ENCODE data around the gene ZFYVE28. TPM values are rescaled to one million over a fixed set of nuclear protein-coding genes. Genes with fewer than 3 reads are reported as not detected.

ZFYVE28 gene
- total and polyA plus RNA-seq, 2 of the 8 experiments (the other 6 are each of a cell fraction or from before 2014, with no cell fraction given) = 1.7 to 4.9 TPM

GRCh38 chr4:2443956-2444740 is 25.7 kb upstream of the ZFYVE28 start:
- no peak overlapping the region for H4K8ac ChIP-seq (ENCODE audit: extremely low read depth, insufficient read depth, low read length)
- no peak overlapping the region for H3K4me2 ChIP-seq (ENCODE audit: insufficient read depth in 1 of 2, low read depth in 2 of 2, low read length in 2 of 2)
- DNase-seq (ENCODE audit: low read depth in 1 of 2, low spot score in 2 of 2) (no peak), FAIRE-seq (no peak)
- no peak overlapping the region for H3K4ac ChIP-seq (replicated peaks; ENCODE audit: insufficient read length, low read depth, low read length)
- H2AK5ac ChIP-seq (ENCODE audit: low read depth, low read length) = no peak overlapping the region
- peaks cover 0 to 3% of the 10 kb centered on the region in 2 experiments for H4K20me1 ChIP-seq (replicated peaks in 1 of 2; ENCODE audit: control insufficient read depth in 1 of 2, insufficient read depth in 2 of 2, low read length in 2 of 2)
- ChIA-PET CTCF (ENCODE audit: partially characterized antibody) (interaction anchor here (1.0 to 6.2 kb wide), 8 partner anchors 8 to 224 kb away, joined by 3 to 53 read pairs (median 34); no protein-coding TSS in a partner anchor), POLR2A (ENCODE audit: partially characterized antibody) (interaction anchor here (1.3 kb wide), 1 partner anchor 31 kb away, joined by 4 read pairs; no protein-coding TSS in a partner anchor)
- H4K5ac ChIP-seq (ENCODE audit: insufficient read length, low read depth, low read length) = no peak overlapping the region
- no peaks in the 10 kb centered on the region for H3K79me2 ChIP-seq (ENCODE audit: control insufficient read depth in 1 of 2, insufficient read depth in 2 of 2, low read length in 2 of 2)
- no peak overlapping the region for H2AFZ ChIP-seq (ENCODE audit: low read length)
- no peak overlapping the region for H3K9ac ChIP-seq (replicated peaks in 1 of 4; ENCODE audit: extremely low read depth in 1 of 4, low read depth in 3 of 4, low read length in 3 of 4)
- no peak overlapping the region for H2BK12ac ChIP-seq (ENCODE audit: low read depth, low read length)
- peaks cover 15% of the 10 kb centered on the region; the same call in 1 of the 2 replicates for H3K23me2 ChIP-seq (ENCODE audit: low read depth, low read length)
- H3K79me1 ChIP-seq (ENCODE audit: low read depth, low read length) = no peaks in the 10 kb centered on the region
- no peaks in the 10 kb centered on the region; a peak in 3 of 7 replicates for H3K4me1 ChIP-seq (replicated peaks in 1 of 4; ENCODE audit: control insufficient read depth in 3 of 4, insufficient read depth in 4 of 4, low read length in 3 of 4)
- H3K9me3 ChIP-seq (ENCODE audit: insufficient read depth in 2 of 2, low read depth in 1 of 2, low read length in 1 of 2) = no peaks in the 10 kb centered on the region
- H2BK15ac ChIP-seq (ENCODE audit: low read length) = no peak overlapping the region
- no peak overlapping the region for H2BK20ac ChIP-seq (ENCODE audit: low read length)
- no peak overlapping the region for H3K18ac ChIP-seq (ENCODE audit: extremely low read depth, low read length)
- H4K91ac ChIP-seq (replicated peaks; ENCODE audit: insufficient read length, low read length) = no peak overlapping the region
- no peak overlapping the region for H3K27ac ChIP-seq (ENCODE audit: low read depth, low read length)
- H3K36me3 ChIP-seq (ENCODE audit: control insufficient read depth in 2 of 4, insufficient read depth in 4 of 4, low read length in 3 of 4) = no peaks in the 10 kb centered on the region
- no peak overlapping the region for H3K23ac ChIP-seq (ENCODE audit: insufficient read length)
- 90% methylated on average over 6 of the region's 7 CpGs; no CpG with 5 or more reads in 1 of the 2 experiments for WGBS, 2 experiments (ENCODE audit: extremely low coverage in 1 of 2, insufficient coverage in 1 of 2, insufficient read length in 1 of 2, insufficient replicate concordance in 2 of 2, low coverage in 1 of 2, low lambda C conversion rate in 2 of 2, missing lambda C conversion rate in 1 of 2)
- no peaks in the 10 kb centered on the region for H3K27me3 ChIP-seq (replicated peaks in 1 of 4; ENCODE audit: control insufficient read depth in 3 of 4, extremely low read depth in 1 of 4, insufficient read depth in 3 of 4, low read length in 3 of 4)
- no peak overlapping the region for H2BK120ac ChIP-seq (replicated peaks; ENCODE audit: low read depth, low read length)
- no peak overlapping the region for H2BK5ac ChIP-seq (ENCODE audit: low read depth, low read length)
- H3K56ac ChIP-seq (replicated peaks; ENCODE audit: insufficient read length, low read depth, low read length) = no peak overlapping the region
- no peak overlapping the region for H3K14ac ChIP-seq (ENCODE audit: insufficient read length)
- no peak overlapping the region for H3K4me3 ChIP-seq (ENCODE audit: extremely low read depth in 1 of 4, insufficient read depth in 2 of 4, low read depth in 3 of 4, low read length in 4 of 4)
- no peak for TF ChIP-seq TBP (IDR thresholded peaks at IDR 0.05; ENCODE audit: low read depth, low read length)
- TF ChIP-seq PHF8 (conservative IDR thresholded peaks at IDR 0.05; ENCODE audit: low read depth, low read length) = no peak
- TF ChIP-seq NRF1 (IDR thresholded peaks at IDR 0.05; ENCODE audit: low read depth, low read length) = no peak
- TF ChIP-seq TAF7 (optimal IDR thresholded peaks at IDR 0.05; ENCODE audit: borderline replicate concordance, low read depth, low read length) = no peak
- TF ChIP-seq SRF (IDR thresholded peaks at IDR 0.05; ENCODE audit: low read depth, low read length) = no peak
- no peak for TF ChIP-seq RNF2 (IDR thresholded peaks at IDR 0.05; ENCODE audit: borderline replicate concordance, low read depth, low read length, missing control alignments, poor library complexity, severe bottlenecking)
- TF ChIP-seq, protein P1, sequence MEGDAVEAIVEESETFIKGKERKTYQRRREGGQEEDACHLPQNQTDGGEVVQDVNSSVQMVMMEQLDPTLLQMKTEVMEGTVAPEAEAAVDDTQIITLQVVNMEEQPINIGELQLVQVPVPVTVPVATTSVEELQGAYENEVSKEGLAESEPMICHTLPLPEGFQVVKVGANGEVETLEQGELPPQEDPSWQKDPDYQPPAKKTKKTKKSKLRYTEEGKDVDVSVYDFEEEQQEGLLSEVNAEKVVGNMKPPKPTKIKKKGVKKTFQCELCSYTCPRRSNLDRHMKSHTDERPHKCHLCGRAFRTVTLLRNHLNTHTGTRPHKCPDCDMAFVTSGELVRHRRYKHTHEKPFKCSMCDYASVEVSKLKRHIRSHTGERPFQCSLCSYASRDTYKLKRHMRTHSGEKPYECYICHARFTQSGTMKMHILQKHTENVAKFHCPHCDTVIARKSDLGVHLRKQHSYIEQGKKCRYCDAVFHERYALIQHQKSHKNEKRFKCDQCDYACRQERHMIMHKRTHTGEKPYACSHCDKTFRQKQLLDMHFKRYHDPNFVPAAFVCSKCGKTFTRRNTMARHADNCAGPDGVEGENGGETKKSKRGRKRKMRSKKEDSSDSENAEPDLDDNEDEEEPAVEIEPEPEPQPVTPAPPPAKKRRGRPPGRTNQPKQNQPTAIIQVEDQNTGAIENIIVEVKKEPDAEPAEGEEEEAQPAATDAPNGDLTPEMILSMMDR (IDR thresholded peaks at IDR 0.05; ENCODE audit: control extremely low read depth in 1 of 3, insufficient read depth in 1 of 3, low read depth in 1 of 3, low read length in 3 of 3) = no peak
- no peak for TF ChIP-seq HDAC6 (IDR thresholded peaks at IDR 0.05; ENCODE audit: low read depth, low read length)
- no peak for TF ChIP-seq JUND (IDR thresholded peaks at IDR 0.05; ENCODE audit: low read length)

Data from H1 (cell line).